Caco-2 (cell line): ENCODE data around the gene SLFN12L. TPM values are rescaled to one million over a fixed set of nuclear protein-coding genes. Genes with fewer than 3 reads are reported as not detected.
"Not testable (repeated sequence)": the region's sequence is repeated elsewhere in the genome, so short reads cannot be mapped to it uniquely, and the experiment has no call there.

ENCODE experiments used
- BruUV-seq: library from RNA; stranded (reverse); fragments of 400-500 nt; replicated peaks from 2 replicates; lab custom pipeline; 2021; lab: Mats Ljungman, UMichigan
- CTCF ChIA-PET: fragments of 300-600 bp; sonication (Branson Sonifier 250); formaldehyde crosslinking; loops from one replicate; lab custom pipeline; 2022; ENCODE audit warnings: antibody characterized with exemption; lab: Charles Lee
- POLR2A ChIA-PET: fragments of 300-600 bp; sonication (Branson Sonifier 250); formaldehyde crosslinking; loops from one replicate; lab custom pipeline; 2022; ENCODE audit warnings: antibody characterized with exemption; lab: Charles Lee
- DNase-seq, 2 experiments: peaks; one replicate each; pipeline versions ENCODE4 v3.0.0 to v3.0.0-alpha.2; 2020 to 2022
- H3K27me3 ChIP-seq: replicated peaks from 2 replicates; pipeline ENCODE4 v1.6.0; 2011; ENCODE audit warnings: low read length; ENCODE audit not compliant: control insufficient read depth, insufficient read depth
- H3K36me3 ChIP-seq: 2 replicates; pipeline ENCODE4 v1.5.1; 2011; ENCODE audit warnings: low read length; ENCODE audit not compliant: control insufficient read depth, insufficient read depth
- H3K4me1 ChIP-seq: fragments of 250-450 bp; sonication (Bioruptor Pico); 2 replicates; pipeline ENCODE4 v1.5.1; 2020; ENCODE audit warnings: mild to moderate bottlenecking
- H3K4me3 ChIP-seq: 2 replicates; pipeline ENCODE4 v1.5.1; 2011; ENCODE audit warnings: low read depth, mild to moderate bottlenecking, control low read depth, low read length
- H3K9me3 ChIP-seq: fragments of 250-450 bp; sonication (Bioruptor Pico); 2 replicates; pipeline ENCODE4 v1.5.1; 2020; ENCODE audit warnings: mild to moderate bottlenecking, moderate library complexity
- H3K27ac Mint-ChIP-seq: one replicate; pipeline ENCODE4 v1.8.0; 2022; ENCODE audit warnings: mixed read lengths; ENCODE audit not compliant: unreplicated experiment
- H3K27me3 Mint-ChIP-seq: one replicate; pipeline ENCODE4 v1.8.0; 2022; ENCODE audit warnings: mixed read lengths; ENCODE audit not compliant: insufficient read depth, unreplicated experiment
- H3K36me3 Mint-ChIP-seq: one replicate; pipeline ENCODE4 v1.8.0; 2022; ENCODE audit warnings: mild to moderate bottlenecking, mixed read lengths; ENCODE audit not compliant: insufficient read depth, unreplicated experiment
- H3K4me1 Mint-ChIP-seq: one replicate; pipeline ENCODE4 v1.8.0; 2022; ENCODE audit warnings: low read depth, mixed read lengths; ENCODE audit not compliant: unreplicated experiment
- H3K4me3 Mint-ChIP-seq: one replicate; pipeline ENCODE4 v1.8.0; 2022; ENCODE audit warnings: mild to moderate bottlenecking, moderate library complexity, mixed read lengths; ENCODE audit not compliant: unreplicated experiment
- H3K9me3 Mint-ChIP-seq: one replicate; pipeline ENCODE4 v1.8.0; 2022; ENCODE audit warnings: mixed read lengths; ENCODE audit not compliant: unreplicated experiment
- intact Hi-C: fragments of 100-400 bp; cut with micrococcal nuclease; formaldehyde crosslinking; loops from one replicate; pipeline ENCODE4 v1.10.0; 2022; ENCODE audit not compliant: unreplicated experiment
- total RNA-seq: library from RNA; stranded (reverse); gene quantifications from 2 replicates; pipeline ENCODE4 v1.2.3, GENCODE V29; 2022
- TF ChIP-seq, protein P1 (sequence below), 2 experiments: fragments of 200-600 bp in 1 of 2; IDR thresholded peaks; 1 replicate in 1 of 2; 2 replicates in 1 of 2; pipeline versions ENCODE4 v1.5.1 to v1.8.0; 2011 to 2022; ENCODE audit warnings: antibody characterized with exemption in 1 of 2, control low read depth in 1 of 2, inconsistent platforms in 1 of 2, low read depth in 1 of 2, low read length in 1 of 2, mild to moderate bottlenecking in 1 of 2, moderate library complexity in 1 of 2; ENCODE audit not compliant: insufficient read depth in 1 of 2, severe bottlenecking in 1 of 2, unreplicated experiment in 1 of 2

SLFN12L gene
- total RNA-seq, 1 experiment from 2014 or later = not detected

DNA sequence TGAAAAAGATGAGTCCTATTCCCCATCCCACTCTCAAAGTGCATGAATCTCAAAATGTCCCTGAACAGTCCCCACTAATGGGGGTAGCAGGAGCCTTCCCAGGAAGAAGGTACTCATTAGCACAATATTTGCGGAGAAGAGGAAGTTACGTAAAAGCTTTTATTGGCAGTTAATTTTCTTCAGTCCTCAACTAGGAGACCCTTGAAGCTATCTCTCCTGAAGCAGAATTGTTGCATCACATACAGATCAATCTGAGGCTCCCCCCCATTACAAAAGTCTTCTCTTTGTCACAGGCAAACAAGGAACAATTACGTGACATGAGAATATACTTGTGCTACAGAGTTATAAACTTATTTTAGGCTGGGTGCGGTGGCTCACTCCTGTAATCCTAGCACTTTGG lies 14.2 kb downstream of the SLFN12L start:
- DNase-seq = no peak
- Mint-ChIP-seq H3K27ac (no peak overlapping the region), H3K36me3 (no peaks in the 10 kb centered on the region), H3K4me3 (no peak overlapping the region), H3K9me3 (no peaks in the 10 kb centered on the region), H3K27me3 (peaks cover 25% of the 10 kb centered on the region), H3K4me1 (peaks cover 7% of the 10 kb centered on the region)
- intact Hi-C loops = no loop called here
- Histone ChIP-seq H3K4me1 (peaks cover 9% of the 10 kb centered on the region), H3K4me3 (no peak overlapping the region), H3K9me3 (no peaks in the 10 kb centered on the region), H3K27me3 (no peaks in the 10 kb centered on the region), H3K36me3 (no peaks in the 10 kb centered on the region)
- TF ChIP-seq, protein P1, sequence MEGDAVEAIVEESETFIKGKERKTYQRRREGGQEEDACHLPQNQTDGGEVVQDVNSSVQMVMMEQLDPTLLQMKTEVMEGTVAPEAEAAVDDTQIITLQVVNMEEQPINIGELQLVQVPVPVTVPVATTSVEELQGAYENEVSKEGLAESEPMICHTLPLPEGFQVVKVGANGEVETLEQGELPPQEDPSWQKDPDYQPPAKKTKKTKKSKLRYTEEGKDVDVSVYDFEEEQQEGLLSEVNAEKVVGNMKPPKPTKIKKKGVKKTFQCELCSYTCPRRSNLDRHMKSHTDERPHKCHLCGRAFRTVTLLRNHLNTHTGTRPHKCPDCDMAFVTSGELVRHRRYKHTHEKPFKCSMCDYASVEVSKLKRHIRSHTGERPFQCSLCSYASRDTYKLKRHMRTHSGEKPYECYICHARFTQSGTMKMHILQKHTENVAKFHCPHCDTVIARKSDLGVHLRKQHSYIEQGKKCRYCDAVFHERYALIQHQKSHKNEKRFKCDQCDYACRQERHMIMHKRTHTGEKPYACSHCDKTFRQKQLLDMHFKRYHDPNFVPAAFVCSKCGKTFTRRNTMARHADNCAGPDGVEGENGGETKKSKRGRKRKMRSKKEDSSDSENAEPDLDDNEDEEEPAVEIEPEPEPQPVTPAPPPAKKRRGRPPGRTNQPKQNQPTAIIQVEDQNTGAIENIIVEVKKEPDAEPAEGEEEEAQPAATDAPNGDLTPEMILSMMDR (IDR thresholded peaks at IDR 0.05; ENCODE audit: insufficient read depth in 1 of 2, low read depth in 1 of 2, low read length in 1 of 2, severe bottlenecking in 1 of 2, unreplicated experiment in 1 of 2) = no peak
- CTCF ChIA-PET = interaction anchor here (0.6 kb wide), 1 partner anchor 12 kb away, joined by 3 read pairs; no protein-coding TSS in a partner anchor
- POLR2A ChIA-PET = no interaction called here
- BruUV-seq = no TSS peak

DNA sequence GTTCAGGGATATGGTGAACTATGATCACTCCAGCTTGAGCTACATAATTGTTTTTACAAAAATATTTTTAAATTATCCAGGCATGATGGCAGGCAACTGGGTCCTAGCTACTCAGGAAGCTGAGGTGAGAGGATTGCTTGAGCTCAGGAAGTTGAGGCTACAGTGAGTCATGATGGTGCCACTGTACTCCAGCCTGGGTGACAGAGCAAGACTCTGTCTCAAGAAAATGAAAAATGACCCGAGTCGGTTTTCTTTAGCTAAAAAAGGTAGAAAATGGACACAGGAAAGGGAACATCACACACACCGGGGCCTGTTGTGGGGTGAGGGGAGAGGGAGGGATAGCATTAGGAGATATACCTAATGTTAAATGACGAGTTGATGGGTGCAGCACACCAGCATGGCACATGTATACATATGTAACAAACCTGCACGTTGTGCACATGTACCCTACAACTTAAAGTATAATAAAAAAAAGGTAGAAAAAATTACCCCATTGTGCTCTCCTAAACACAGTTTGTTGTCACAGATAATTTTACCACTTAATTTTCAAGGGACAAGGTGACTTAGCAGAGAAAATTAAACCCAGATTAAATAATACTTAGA lies 15.7 kb downstream of the SLFN12L start:
- H3K4me3 Mint-ChIP-seq, H3K36me3 ChIP-seq, H3K4me1 ChIP-seq, H3K27ac Mint-ChIP-seq, DNase-seq, H3K27me3 ChIP-seq, H3K4me3 ChIP-seq, H3K9me3 ChIP-seq, H3K9me3 Mint-ChIP-seq, H3K4me1 Mint-ChIP-seq, POLR2A ChIA-PET, BruUV-seq, H3K36me3 Mint-ChIP-seq, intact Hi-C loops: not testable (repeated sequence)
- H3K27me3 Mint-ChIP-seq = peaks cover 31% of the 10 kb centered on the region
- CTCF ChIA-PET = interaction anchor here (0.5 to 1.3 kb wide), 5 partner anchors 12 to 1350 kb away, joined by 3 to 7 read pairs (median 3); no protein-coding TSS in a partner anchor

DNA sequence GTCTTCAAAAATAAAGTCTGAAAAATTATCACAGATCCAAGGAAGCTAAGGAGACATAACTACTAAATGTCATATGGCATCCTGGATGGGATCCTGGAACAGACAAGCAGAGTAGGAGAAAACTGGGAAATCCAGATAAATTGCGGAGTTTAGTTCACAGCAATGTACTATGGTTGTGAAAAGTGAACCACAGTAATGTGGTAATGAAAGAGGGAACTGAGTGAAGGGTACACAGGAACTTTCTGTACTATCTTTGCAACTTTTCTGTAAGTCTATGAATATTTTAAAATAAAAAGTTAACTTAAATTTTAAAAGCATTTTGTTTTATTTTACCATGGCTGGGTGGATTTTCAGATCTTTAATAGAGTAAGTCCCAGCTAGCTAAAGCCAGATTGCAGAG lies 16.3 kb downstream of the SLFN12L start:
- intact Hi-C loops = no loop called here
- H3K4me3 Mint-ChIP-seq = no peak overlapping the region
- H3K36me3 Mint-ChIP-seq = no peaks in the 10 kb centered on the region
- POLR2A ChIA-PET = no interaction called here
- peaks cover 7% of the 10 kb centered on the region for H3K4me1 Mint-ChIP-seq
- Histone ChIP-seq H3K4me1 (peaks cover 9% of the 10 kb centered on the region), H3K4me3 (no peak overlapping the region), H3K36me3 (no peaks in the 10 kb centered on the region), H3K27me3 (no peaks in the 10 kb centered on the region), H3K9me3 (no peaks in the 10 kb centered on the region)
- DNase-seq = no peak
- peaks cover 26% of the 10 kb centered on the region for H3K27me3 Mint-ChIP-seq
- TF ChIP-seq, protein P1 (IDR thresholded peaks at IDR 0.05; ENCODE audit: insufficient read depth in 1 of 2, low read depth in 1 of 2, low read length in 1 of 2, severe bottlenecking in 1 of 2, unreplicated experiment in 1 of 2) = no peak
- no peaks in the 10 kb centered on the region for H3K9me3 Mint-ChIP-seq
- H3K27ac Mint-ChIP-seq = no peak overlapping the region
- CTCF ChIA-PET = interaction anchor here (1.2 to 1.3 kb wide), 2 partner anchors 13 to 208 kb away, joined by 3 to 7 read pairs; no protein-coding TSS in a partner anchor
- no TSS peak for BruUV-seq
